GM12872 (cell line): Measurements from ENCODE around the gene TJP3.

Experiments used
- CTCF ChIP-seq: IDR thresholded peaks from 3 replicates; pipeline ENCODE4 v1.5.1; 2011; ENCODE audit warnings: low read depth, mild to moderate bottlenecking, low read length, moderate library complexity; ENCODE audit not compliant: insufficient read depth

The TJP3 gene

GRCh38 chr19:3682741-3683404 lies 25.3 kb upstream of the TJP3 start:
- no peak for TF ChIP-seq CTCF

- no peak for TF ChIP-seq CTCF
Observed at GRCh38 chr19:3683405-3684053, 24.7 kb upstream of the TJP3 start.

- TF ChIP-seq CTCF = no peak
Observed at GRCh38 chr19:3684054-3684816, 23.9 kb upstream of the TJP3 start.

- 0 out of 3 replicates have a peak, but pooled peaks have one; percentile 10 for TF ChIP-seq CTCF
Observed at GRCh38 chr19:3684817-3685410, 23.3 kb upstream of the TJP3 start.

- no peak for TF ChIP-seq CTCF
Observed at GRCh38 chr19:3687393-3687773, 20.8 kb upstream of the TJP3 start.

GRCh38 chr19:3687774-3688706 lies 20.1 kb upstream of the TJP3 start:
- TF ChIP-seq CTCF = no peak
